KMS-11 (cell line): ENCODE results near the gene IL1RAPL2.

Experiments used
- H2AFZ ChIP-seq: fragments of 200-600 bp; sonication (generic); 2 replicates; pipeline ENCODE4 v1.6.1; 2016; ENCODE audit warnings: antibody characterized with exemption, mixed run types, low read depth
- H3K27ac ChIP-seq: fragments of 200-600 bp; sonication (generic); 2 replicates; pipeline ENCODE4 v1.6.1; 2016; ENCODE audit warnings: mild to moderate bottlenecking, mixed run types
- H3K27me3 ChIP-seq: fragments of 200-600 bp; sonication (generic); 2 replicates; pipeline ENCODE4 v1.6.1; 2017; ENCODE audit warnings: mild to moderate bottlenecking, low read depth, mixed run types, moderate library complexity; ENCODE audit not compliant: insufficient read depth
- H3K36me3 ChIP-seq: fragments of 200-600 bp; sonication (generic); 2 replicates; pipeline ENCODE4 v1.6.1; 2017; ENCODE audit warnings: mild to moderate bottlenecking, mixed run types; ENCODE audit not compliant: insufficient read depth
- H3K4me1 ChIP-seq: fragments of 200-600 bp; sonication (generic); 2 replicates; pipeline ENCODE4 v1.6.1; 2016; ENCODE audit warnings: mild to moderate bottlenecking, low read depth, mixed run types; ENCODE audit not compliant: poor library complexity, severe bottlenecking
- H3K4me2 ChIP-seq: fragments of 200-600 bp; sonication (generic); 2 replicates; pipeline ENCODE4 v1.7.0; 2016; ENCODE audit warnings: mild to moderate bottlenecking, mixed run types
- H3K4me3 ChIP-seq: fragments of 200-600 bp; sonication (generic); IDR thresholded peaks from 2 replicates; pipeline ENCODE4 v1.6.1; 2017; ENCODE audit warnings: low read depth, low read length, mixed read lengths; ENCODE audit not compliant: insufficient read depth
- H3K79me2 ChIP-seq: fragments of 200-600 bp; sonication (generic); 2 replicates; pipeline ENCODE4 v1.6.1; 2016; ENCODE audit warnings: low read depth, mixed run types; ENCODE audit not compliant: insufficient read depth
- H3K9ac ChIP-seq: fragments of 200-600 bp; sonication (generic); 2 replicates; pipeline ENCODE4 v1.6.1; 2016; ENCODE audit warnings: mild to moderate bottlenecking, mixed run types
- H4K20me1 ChIP-seq: fragments of 200-600 bp; sonication (generic); 2 replicates; pipeline ENCODE4 v1.6.1; 2016; ENCODE audit warnings: mild to moderate bottlenecking, mixed run types; ENCODE audit not compliant: insufficient read depth
- TF ChIP-seq, protein P1 (sequence below): fragments of 200-600 bp; sonication (generic); conservative IDR thresholded peaks from 2 replicates; pipeline ENCODE4 v1.6.1; 2017; ENCODE audit warnings: low read depth, mild to moderate bottlenecking, antibody characterized with exemption, low read length, moderate library complexity, mixed read lengths

Gene IL1RAPL2

DNA sequence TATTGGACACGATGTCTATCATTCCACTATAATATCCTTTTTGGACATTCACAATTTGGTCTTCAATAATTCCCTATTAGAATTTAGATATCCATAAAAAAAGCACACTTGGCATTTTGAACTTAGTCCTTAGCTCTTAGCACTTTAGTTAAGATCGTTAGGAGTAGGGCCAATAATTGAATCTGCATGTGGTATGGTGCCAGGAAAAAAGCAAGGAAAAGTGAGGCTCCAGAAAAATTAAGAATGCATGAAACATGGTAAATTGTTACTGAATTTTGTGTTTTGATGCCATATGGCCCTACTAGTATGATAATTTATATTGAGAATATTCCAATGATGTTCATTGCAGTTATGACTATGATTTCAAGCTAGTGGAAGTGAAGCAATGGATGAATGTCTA lies 708.1 kb downstream of the IL1RAPL2 start:
- no peak overlapping the region for H2AFZ ChIP-seq
- H3K4me2 ChIP-seq = no peak overlapping the region
- H3K4me3 ChIP-seq = no peak overlapping the region
- no peaks in the 10 kb centered on the region for H3K36me3 ChIP-seq
- H3K27me3 ChIP-seq = no peaks in the 10 kb centered on the region
- H4K20me1 ChIP-seq = no peaks in the 10 kb centered on the region
- TF ChIP-seq, protein P1, sequence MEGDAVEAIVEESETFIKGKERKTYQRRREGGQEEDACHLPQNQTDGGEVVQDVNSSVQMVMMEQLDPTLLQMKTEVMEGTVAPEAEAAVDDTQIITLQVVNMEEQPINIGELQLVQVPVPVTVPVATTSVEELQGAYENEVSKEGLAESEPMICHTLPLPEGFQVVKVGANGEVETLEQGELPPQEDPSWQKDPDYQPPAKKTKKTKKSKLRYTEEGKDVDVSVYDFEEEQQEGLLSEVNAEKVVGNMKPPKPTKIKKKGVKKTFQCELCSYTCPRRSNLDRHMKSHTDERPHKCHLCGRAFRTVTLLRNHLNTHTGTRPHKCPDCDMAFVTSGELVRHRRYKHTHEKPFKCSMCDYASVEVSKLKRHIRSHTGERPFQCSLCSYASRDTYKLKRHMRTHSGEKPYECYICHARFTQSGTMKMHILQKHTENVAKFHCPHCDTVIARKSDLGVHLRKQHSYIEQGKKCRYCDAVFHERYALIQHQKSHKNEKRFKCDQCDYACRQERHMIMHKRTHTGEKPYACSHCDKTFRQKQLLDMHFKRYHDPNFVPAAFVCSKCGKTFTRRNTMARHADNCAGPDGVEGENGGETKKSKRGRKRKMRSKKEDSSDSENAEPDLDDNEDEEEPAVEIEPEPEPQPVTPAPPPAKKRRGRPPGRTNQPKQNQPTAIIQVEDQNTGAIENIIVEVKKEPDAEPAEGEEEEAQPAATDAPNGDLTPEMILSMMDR = no peak
- H3K9ac ChIP-seq = no peak overlapping the region
- H3K4me1 ChIP-seq = no peaks in the 10 kb centered on the region
- H3K27ac ChIP-seq = no peak overlapping the region
- H3K79me2 ChIP-seq = no peaks in the 10 kb centered on the region

- Histone ChIP-seq H3K36me3 (no peaks in the 10 kb centered on the region), H3K4me2 (no peak overlapping the region), H3K27me3 (no peaks in the 10 kb centered on the region), H2AFZ (no peak overlapping the region), H4K20me1 (no peaks in the 10 kb centered on the region), H3K9ac (no peak overlapping the region), H3K27ac (no peak overlapping the region), H3K79me2 (no peaks in the 10 kb centered on the region), H3K4me3 (no peak overlapping the region), H3K4me1 (no peaks in the 10 kb centered on the region)
- TF ChIP-seq, protein P1 = no peak
These were observed 711.1 kb downstream of the IL1RAPL2 start for GRCh38 chrX:105277132-105277531.

DNA sequence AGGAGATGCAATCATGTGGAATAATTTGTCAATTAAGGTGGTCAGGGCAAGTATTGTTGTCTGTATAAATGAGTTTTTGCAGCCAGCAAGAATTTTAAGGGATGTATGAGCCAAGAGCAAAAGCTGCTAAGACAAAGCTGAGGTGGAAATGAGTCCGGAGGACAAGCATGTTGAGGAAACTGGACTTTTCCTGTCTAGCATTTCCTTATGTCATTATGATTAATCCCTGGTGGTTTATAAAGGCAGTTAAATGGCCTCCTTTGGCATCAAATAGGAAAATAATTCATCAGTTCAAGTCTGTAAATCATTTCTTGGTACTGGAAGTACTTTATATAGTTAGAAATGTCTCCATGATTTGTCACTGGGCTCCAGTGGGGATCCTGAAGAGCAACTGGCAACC lies 716.1 kb downstream of the IL1RAPL2 start:
- Histone ChIP-seq H3K36me3 (no peaks in the 10 kb centered on the region), H2AFZ (no peak overlapping the region), H3K27ac (no peak overlapping the region), H4K20me1 (no peaks in the 10 kb centered on the region), H3K9ac (no peak overlapping the region), H3K79me2 (no peaks in the 10 kb centered on the region), H3K4me2 (no peak overlapping the region), H3K4me1 (no peaks in the 10 kb centered on the region), H3K27me3 (no peaks in the 10 kb centered on the region), H3K4me3 (no peak overlapping the region)
- TF ChIP-seq, protein P1 = no peak

GRCh38 chrX:105297041-105297440 lies 731.0 kb downstream of the IL1RAPL2 start:
- H3K27ac ChIP-seq = no peak overlapping the region
- H4K20me1 ChIP-seq = no peaks in the 10 kb centered on the region
- no peaks in the 10 kb centered on the region for H3K4me1 ChIP-seq
- no peaks in the 10 kb centered on the region for H3K36me3 ChIP-seq
- no peaks in the 10 kb centered on the region for H3K79me2 ChIP-seq
- TF ChIP-seq, protein P1 = no peak
- no peak overlapping the region for H3K4me3 ChIP-seq
- no peaks in the 10 kb centered on the region for H3K27me3 ChIP-seq
- H3K9ac ChIP-seq = no peak overlapping the region
- no peak overlapping the region for H2AFZ ChIP-seq
- H3K4me2 ChIP-seq = no peak overlapping the region

GRCh38 chrX:105299286-105299685 lies 733.3 kb downstream of the IL1RAPL2 start:
- TF ChIP-seq, protein P1 = no peak
- Histone ChIP-seq H3K4me3 (no peak overlapping the region), H3K36me3 (no peaks in the 10 kb centered on the region), H3K79me2 (no peaks in the 10 kb centered on the region), H4K20me1 (no peaks in the 10 kb centered on the region), H3K27ac (no peak overlapping the region), H3K4me2 (no peak overlapping the region), H3K9ac (no peak overlapping the region), H3K4me1 (no peaks in the 10 kb centered on the region), H2AFZ (no peak overlapping the region), H3K27me3 (no peaks in the 10 kb centered on the region)
